Urothelium cell line (cell line): ENCODE results near the gene ST13.
"Not testable (repeated sequence)": the region's sequence is repeated elsewhere in the genome, so short reads cannot be mapped to it uniquely, and the experiment has no call there.

ENCODE experiments used
- DNase-seq: peaks from one replicate; pipeline ENCODE4 v3.0.0; 2011; ENCODE audit warnings: low spot score, mixed read lengths
- FAIRE-seq: peaks from 2 replicates; lab custom pipeline; 2011; peaks lifted over from hg19 to GRCh38; lab: Jason Lieb, UNC

Gene ST13

DNA sequence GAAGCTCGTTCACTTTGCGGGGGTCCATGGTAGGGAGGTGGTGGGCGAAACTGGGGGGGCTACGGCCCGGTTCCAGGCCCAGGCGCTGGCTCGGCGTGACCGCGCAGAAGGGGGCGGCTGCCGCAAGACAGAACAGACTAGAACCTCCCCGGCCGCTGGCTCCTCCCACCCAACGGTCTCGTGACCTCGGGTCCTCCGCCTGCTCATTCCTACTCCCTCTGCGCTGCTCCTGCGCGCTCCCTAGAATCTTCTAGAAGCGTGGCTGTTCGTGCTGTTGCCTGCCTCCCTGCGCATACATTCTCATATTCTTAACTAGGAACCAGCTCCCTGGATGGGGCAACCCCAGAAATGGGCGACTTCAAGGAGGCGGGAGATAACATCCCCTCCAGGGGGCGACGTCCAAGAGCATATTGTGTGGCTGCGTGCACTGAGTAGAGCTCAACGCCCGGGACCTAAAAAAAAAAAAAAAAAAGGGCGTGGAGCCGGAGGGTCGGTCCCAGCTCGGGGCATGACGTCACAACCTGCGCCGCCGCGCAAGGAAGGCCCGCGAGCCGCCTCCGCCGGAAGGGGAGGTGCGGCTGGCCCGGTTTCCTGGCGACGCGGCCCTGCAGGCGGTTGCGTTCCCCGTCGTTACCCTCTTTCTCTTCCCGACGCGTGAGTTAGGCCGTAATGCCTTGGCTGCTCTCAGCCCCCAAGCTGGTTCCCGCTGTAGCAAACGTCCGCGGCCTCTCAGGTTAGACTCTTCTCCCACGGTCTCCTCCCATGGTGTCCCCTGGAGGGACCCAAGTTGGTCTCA, at the start of gene ST13, which contains the start of gene XPNPEP3:
Gene ST13, minus strand, starts transcription at position 127 of the 796 bp plus-strand sequence. Its CDS starts 99 bp downstream, at position 28.
Gene XPNPEP3, plus strand, starts transcription at position 636 of the 796 bp plus-strand sequence. Its CDS starts 34 bp downstream, at position 670.
- DNase-seq (peak; percentile 97), FAIRE-seq (peak; percentile 66)

DNA sequence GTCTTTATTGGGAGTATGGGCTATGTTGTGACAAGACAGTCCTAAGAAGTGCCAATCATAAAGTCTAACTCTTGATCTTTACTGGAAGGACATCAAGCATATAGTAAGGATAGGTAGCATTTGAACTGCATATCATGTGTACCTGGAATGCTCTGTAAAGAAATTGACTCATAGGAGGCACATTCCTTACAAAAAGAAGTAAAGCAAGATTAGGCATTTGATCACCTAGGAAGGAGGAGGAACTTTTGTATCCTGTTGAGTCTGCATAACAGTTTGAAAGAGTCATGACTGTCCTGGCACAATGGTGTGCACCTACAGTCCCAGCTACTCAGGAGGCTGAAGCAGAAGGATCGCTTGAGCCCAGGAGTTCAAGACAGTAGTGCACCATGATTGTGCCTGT, 47.7 kb upstream of the ST13 start:
- DNase-seq: no peak
- FAIRE-seq: no peak

DNA sequence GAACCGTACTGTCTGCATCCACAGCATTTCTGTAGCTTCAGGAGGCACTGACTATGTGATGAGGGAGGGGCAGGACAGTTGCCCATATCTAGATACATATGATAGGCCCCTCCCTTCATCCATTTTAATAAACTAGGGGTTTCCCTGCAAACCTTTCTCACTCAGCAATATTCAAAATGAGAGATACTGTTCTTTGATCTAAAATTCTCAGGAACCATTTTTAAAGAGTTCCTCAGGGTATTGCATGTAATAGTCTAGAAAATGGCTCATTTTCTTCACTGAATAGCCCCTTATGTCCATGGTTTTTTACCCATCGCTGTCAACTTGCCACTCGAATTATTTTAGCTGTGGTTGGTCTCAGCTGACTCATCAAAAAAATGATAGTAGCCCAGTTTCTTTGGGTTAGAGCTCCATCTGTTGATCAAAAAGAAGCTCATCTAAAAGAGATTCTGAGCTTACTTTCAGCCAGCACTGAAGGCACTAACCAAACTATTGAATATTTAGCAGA, 42.5 kb upstream of the ST13 start:
- DNase-seq (peak; percentile 66), FAIRE-seq (no peak)

DNA sequence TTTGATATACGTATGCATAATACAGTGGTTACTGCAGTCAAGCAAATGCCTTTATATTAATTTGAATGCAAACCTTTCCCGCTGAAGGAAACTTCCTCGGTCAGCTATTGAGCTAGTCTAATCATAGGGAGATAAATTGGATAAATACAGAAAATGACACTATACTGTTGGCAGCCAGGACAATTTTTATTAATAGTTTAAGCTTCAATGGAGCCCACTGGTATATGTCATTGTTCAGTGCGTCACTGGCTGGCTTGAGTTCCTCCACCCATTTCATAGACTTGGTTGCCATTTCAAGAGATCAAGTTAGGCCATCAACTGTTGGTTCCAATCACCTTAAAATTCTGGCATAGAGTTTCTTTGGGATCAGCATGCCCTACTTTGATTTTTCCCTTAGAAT, 38.0 kb upstream of the ST13 start:
- FAIRE-seq (no peak), DNase-seq (no peak)

DNA sequence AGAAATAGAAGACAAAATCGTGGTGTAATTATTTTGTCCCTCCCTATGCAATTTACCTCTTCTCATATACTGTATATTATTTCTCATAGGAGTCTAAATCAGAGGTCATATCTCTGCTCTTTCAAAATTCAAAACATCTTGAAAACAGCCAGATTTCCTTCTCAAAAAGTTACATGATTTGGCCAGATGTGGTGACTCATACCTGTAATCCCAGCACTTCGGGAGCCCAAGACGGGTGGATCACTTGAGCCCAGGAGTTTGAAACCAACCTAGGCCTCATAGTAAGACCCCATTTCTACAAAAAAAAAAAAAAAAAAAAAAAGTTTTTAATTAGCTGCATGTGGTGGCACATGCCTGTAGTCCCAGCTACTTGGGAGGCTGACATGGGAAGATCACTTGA, 34.4 kb upstream of the ST13 start:
- DNase-seq (no peak), FAIRE-seq (no peak)

DNA sequence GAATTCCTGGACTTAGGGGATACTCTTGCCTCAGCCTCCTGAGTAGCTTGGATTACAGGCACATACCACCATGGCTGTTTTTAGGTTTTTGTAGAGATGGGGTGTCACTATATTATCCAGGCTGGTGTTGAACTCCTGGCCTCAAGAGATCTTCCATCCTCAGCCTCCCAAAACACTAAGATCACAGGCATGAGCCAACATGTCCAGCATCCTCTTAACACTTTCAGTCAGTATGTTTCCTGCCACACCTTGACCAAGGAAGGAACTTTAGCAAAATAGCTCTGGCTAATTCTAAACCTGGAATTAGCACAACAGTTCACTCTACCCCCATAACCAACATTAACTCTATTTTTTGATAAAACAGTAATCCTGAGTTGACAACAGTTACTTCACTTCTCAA, 32.7 kb upstream of the ST13 start:
- DNase-seq: no peak
- peak; percentile 44 for FAIRE-seq

DNA sequence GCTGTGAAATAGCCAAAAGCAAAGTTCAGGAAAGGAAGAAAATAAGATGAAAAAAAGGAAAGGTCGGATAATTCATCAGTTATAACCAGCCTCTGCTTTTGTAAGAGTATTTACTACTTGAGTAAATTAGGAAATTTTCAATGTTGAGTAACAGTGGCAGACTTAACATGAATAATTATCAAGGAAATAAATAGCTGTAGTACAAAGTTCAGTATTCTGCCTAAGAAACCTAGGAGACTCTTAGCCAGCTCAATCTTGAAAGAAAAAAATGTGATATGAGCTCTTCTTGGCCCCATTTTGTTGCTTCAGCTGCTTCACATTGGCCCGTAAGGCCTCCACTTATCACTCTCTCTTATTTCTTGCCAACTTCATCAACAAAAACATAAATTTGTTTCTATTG, 22.5 kb upstream of the ST13 start:
- FAIRE-seq: no peak
- DNase-seq: no peak

DNA sequence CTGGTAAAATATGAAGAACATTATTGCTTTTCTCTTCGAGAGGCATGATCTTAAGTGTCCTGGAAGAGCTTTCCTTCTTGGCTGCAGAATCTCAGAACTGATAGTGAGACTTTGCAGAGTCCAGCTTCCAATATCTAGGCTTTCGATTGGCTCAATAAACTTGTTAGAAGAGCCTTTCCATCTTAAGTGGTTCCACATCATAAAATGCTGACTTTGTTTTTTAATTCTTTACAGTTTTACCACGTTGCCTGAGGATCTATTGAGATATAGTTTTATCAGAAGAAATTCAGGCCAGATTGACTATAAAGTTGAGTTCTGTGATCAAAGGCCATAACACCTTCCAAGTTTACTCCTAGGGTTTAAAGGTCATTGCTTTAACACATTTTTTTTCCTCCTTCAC, 21.0 kb upstream of the ST13 start:
- no peak for DNase-seq
- FAIRE-seq: no peak

DNA sequence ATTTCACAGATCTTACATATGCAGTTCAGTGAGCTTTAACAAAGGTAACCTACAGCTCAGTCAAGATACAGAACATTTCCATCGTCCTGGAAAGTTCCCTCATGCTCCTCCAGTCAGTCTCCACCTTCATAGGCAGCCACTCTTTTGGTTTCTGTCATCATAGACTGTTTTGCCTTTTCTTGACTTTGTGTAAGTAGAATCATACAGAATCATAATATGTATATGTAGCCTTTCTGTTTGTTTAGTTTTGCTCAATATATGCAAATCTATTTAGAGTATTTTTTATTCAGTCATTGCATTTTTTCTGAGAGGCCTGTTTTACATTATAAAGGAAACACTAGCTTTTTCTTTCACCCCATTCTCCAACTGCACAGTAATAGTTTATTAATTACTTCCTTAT, 20.5 kb upstream of the ST13 start:
- FAIRE-seq (no peak), DNase-seq (no peak)

DNA sequence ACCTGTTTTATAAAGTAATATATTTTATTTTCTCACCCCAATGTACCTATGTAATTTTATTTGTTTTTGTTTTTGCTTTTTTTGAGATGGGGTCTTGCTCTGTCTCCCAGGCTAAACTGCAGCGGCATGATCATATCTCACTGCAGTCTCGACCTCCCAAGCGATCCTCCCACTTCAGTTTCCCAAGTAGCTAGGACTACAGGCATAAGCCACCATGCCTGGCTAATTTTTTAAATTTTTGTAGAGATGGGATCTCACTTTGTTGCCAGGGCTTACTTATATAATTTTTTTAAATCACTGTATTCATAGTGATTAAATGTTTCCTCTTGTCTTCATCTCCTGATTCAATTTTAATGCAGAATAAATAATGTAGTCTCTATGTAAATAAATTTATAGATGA, 18.7 kb upstream of the ST13 start:
- DNase-seq (no peak), FAIRE-seq (no peak)

DNA sequence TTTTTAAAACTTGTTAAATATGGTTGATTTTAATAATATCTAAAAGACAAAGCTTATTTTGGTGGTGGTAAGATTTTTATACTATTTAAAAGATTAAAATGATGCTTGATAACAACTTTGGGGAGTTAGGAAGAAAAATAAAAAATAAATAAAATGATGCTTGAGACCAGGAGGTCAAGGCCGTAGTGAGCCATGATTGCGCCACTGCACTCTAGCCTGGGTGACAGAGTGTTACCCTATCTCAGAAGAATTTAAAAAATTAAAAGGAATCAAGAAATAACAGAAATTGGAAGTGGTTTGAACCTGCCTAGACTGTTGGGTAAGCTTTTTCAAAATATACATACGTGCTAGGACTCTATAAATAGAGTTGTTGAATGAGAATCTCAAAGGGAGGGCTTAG, 17.6 kb upstream of the ST13 start:
- DNase-seq (no peak), FAIRE-seq (no peak)

DNA sequence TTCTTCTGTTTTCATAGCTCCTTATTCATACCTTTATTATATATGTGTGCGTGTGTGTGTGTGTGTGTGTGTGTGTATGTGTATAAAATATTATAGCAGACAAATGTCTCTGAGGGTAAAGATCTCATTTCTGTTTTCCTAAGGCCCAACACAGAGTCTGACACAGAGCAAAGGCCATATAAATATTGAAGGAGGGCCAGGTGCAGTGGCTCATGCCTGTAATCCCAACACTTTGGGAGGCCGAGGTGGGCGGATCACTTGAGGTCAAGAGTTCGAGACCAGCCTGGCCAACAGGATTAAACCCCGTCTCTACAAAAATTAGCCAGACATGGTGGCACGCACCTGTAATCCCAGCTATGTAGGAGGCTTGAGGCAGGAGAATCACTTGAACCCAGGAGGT, 11.9 kb upstream of the ST13 start:
- not testable (repeated sequence) for DNase-seq, FAIRE-seq

DNA sequence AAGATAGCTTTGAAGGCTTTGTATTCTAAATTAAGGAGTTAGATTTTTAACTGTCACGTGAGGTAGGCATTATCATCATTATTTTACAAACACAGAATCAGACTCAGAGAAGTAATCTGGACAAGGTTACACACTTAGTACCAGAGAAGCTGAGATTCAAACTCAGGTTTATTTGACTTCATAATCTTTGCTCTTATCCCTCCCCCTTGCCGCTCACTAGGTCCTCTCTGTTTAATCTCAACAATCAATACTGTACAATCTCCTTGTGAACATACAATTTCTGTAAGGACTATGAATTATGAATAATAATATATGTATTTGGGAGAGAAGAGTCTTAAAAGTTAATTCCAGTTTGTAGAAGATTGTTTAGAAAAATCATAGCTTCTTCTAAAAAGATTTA, 10.7 kb upstream of the ST13 start:
- no peak for FAIRE-seq
- DNase-seq: no peak

DNA sequence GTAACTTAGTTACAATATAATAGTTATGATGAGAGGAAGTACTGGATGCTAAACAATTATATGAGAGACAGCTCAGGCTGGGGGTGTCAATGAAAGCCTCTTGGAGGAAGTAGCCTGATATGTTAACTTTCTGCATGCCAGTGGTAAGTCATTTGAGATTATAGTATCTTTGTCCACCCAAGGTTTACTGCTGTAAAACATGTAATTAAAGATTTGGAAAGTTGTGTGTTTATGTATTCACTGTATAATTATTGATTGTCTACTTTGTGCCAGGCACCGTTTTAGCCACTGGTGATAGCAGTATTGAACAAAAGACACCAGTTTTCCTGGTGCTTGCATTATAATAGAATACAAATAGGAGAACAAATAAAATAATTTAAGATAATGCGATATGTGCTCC, 6.1 kb upstream of the ST13 start:
- DNase-seq: no peak
- FAIRE-seq: no peak

DNA sequence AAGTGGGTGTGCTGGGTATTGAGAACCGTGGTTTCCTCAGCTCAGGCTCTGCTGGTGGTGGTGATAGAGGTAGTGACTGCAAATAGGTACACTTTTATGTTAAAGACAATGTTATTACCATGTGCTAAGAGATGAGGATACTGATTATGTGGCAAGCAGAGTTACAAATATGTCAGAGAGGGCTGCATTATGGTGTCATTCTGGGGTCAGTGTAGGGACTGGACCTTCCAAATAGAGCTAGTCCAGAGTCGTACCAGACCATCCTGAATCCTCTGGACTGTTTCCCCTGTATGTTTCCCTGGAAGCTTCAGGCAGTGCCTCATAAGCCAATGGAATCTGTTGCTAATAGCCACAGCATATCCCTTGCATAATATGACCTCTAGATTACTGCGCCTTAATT, 5.6 kb upstream of the ST13 start, which contains the start of gene DNAJB7:
Gene DNAJB7, minus strand, starts transcription at position 101 of the 400 bp plus-strand sequence. CDS start 119 bp downstream, outside the sequence.
- FAIRE-seq: no peak
- no peak for DNase-seq

DNA sequence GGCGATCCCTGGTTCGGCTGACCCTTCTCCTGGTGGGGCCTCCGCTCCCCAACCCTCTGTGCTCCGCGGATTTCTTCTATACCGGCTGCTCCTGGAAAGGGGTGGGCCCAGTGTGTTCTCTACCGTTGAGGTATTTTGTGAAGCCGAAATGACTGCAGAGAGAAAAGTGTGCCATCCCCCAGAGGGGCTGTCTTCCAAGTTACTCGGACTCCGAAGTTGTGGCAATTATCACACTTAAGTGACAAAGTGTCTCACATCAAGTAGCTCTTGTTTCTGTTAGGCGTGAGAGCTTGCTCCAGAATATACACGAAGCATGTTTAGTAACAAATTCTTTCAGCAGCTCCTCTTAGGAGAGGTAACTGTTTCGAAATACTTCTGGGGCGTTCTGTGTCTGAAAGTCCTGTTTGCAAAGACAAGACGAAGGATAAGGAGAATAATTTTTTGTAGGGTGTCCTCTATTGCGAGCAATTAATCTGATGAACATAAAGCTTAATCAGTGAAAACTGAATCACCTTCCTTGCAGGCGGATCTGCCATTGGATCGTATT, 943 bp upstream of the ST13 start:
- no peak for FAIRE-seq

DNA sequence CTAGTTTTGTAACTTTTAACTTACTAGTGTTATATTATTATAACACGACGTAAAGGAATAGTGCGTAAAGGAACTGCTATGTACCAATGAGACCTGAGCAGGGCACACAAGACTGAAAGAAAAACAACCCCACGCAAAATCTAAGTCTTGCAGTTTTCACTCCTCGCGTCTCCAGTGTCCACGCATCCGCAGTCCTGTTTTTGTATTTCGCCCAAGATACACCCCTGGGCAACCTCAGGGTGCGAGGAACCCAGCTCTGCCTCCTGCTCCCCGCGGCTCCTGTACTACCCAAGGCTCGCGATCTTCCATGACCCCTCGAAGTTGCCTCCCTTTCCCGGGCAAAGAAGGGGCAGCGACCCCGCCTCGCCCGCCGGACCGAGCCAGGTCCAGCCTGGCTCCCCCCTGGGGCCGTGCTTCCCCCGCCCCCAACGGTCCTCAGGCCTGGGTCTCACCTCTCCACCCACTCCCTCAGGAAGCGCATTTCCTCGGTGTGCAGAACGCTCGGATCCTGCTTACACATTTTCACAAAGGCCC, 393 bp downstream of the ST13 start:
- DNase-seq (peak; percentile 27), FAIRE-seq (no peak)

More for the DNA sequence above, 943 bp upstream of the ST13 start:
- DNase-seq: no peak

DNA sequence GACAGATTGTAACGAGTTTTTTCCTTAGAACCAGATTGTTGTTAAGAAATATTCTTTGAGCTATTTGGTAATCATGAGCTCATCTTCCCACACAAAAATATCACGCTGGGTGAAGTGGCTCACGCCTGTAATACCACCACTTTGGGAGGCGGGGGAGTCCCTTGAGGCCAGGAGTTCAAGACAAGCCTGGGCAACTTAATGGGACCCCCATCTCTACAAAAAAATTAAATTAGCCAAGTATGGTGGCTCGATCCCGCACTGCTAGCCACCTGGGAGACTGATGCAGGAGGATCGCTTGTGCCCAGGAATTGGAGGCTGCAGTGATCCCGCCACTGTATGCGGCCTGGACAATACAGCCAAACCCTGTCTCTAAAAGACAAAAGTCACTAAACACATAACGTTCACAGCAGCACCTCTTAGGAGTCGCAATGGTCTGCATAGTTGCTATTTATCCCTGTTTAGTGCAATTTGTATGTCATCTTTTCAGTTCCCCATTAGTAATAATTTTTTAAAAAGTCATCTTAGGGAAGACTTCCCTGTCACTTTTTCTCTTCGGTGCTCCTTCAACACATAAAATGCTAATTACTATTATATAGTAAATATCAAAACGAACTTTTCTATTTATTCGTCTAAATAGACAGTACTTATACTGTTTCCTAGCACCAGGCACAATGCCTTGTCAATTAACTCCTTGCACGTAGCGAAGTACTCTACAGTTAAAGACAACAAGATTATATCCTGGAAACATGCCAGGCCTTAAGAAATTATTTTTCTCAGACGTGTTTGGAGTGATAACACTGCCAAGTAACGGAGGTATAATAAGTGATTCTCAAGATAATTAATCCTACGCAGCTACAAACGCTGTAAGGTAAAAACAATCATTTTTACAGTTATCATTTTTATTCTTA, 1.1 kb downstream of the ST13 start:
- no peak for DNase-seq

DNA sequence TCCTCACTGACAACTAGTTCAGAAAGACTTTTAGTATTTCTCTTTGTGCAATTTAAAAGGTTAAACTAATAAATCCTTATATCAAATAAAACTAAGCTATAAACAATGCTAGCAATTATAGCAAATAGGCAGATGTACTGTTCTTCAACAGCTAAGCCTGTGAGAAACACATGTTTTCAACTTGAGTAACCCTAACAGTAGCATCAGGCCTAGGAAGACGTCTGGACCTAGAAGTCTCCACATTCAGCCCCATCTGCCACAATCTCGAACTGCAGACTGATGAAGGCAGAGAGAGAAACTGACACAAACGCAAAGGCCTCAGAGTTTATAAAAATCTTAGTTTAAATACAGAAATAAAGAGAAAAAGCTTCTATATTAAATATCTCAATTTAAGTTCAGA, 2.5 kb downstream of the ST13 start:
- DNase-seq: no peak
- no peak for FAIRE-seq

More for the DNA sequence above, 1.1 kb downstream of the ST13 start:
- FAIRE-seq: no peak

DNA sequence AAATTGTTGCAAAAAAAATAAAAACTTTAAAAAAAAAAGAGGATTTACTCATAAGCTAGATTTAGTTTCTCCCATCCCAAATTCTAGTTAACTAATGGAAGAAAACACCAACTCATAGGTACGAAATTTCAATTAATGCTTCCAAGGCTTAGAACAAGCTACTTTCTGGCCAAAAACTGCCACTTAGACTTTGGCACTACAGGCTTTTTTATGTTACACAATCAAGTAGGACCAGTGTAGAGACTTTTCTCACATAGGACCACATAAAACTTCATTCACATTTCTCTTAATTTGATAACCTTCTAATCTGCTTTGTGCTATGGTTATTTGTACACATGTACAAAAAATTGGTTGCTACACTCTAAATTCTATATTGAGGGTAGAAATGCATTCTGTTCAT, 3.1 kb downstream of the ST13 start:
- no peak for DNase-seq
- FAIRE-seq: no peak

DNA sequence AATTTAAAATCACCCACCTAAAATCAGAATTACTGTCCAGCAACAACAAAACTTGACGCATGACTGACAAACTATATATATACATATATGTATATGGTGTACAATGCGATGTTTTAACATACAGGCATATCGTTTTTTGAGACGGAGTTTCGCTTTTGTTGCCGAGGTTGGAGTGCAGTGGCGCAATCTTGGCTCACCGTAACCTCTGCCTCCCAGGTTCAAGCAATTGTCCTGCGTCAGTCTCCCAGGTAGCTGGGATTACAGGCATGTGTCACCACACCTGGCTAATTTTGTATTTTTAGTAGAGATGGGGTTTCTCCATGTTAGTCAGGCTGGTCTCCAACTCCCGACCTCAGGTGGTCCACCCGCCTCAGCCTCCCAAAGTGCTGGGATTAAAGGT, 10.6 kb downstream of the ST13 start:
- not testable (repeated sequence) for DNase-seq, FAIRE-seq
